ENCODE data around the gene UGT2B17.
A peak's percentile ranks its signal among the peaks of the same experiment; 100 is the strongest.
"Not testable (repeated sequence)": the region's sequence is repeated elsewhere in the genome, so short reads cannot be mapped to it uniquely, and the experiment has no call there.

The UGT2B17 gene

DNA sequence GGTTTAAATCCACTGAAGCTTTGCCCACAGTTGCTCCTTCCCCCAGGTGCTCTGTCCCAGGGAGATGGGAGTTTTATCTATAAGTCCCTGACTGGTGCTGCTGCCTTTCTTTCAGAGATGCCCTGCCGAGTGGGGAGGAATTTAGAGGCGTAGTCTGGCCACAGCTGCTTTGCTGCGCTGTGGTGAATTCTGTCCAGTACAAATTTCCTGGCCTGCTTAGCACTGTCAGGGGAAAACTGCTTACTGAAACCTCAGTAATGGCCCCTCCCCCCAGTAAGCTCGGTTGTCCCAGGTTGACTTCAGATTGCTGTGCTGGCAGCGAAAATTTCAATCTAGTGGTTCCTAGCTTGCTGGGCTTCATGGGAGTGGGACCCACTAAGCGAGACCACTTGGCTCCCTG is 40.1 kb downstream of the UGT2B17 start:
- in situ Hi-C loops (cut with HindIII; ENCODE audit: low sequenced_read_pairs) = no loop called here
- TF ChIP-seq, protein P1, sequence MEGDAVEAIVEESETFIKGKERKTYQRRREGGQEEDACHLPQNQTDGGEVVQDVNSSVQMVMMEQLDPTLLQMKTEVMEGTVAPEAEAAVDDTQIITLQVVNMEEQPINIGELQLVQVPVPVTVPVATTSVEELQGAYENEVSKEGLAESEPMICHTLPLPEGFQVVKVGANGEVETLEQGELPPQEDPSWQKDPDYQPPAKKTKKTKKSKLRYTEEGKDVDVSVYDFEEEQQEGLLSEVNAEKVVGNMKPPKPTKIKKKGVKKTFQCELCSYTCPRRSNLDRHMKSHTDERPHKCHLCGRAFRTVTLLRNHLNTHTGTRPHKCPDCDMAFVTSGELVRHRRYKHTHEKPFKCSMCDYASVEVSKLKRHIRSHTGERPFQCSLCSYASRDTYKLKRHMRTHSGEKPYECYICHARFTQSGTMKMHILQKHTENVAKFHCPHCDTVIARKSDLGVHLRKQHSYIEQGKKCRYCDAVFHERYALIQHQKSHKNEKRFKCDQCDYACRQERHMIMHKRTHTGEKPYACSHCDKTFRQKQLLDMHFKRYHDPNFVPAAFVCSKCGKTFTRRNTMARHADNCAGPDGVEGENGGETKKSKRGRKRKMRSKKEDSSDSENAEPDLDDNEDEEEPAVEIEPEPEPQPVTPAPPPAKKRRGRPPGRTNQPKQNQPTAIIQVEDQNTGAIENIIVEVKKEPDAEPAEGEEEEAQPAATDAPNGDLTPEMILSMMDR (IDR thresholded peaks at IDR 0.05; ENCODE audit: low read depth, low read length, missing control alignments) = no peak
- DNase-seq (ENCODE audit: low read depth) = no peak
- no peak overlapping the region for H3K4me3 ChIP-seq (ENCODE audit: low read depth, low read length)

DNA sequence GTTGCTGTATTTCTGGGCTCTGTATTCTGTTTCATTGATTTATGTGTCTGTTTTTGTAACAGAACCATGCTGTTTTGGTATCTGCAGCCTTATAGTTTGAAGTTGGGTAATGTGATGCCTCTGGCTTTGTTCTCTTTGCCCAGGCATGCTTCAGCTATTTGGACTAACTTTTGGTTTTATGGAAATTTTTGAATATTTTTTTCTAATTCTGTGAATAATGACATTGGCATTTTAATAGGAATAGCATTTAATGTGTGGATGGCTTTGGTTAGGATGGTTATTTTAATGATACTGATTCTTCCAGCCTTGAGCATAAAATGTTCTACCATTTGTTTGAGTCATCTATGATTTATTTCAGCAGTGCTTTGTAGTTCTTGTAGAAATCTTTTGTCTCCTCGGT is 53.9 kb downstream of the UGT2B17 start:
- in situ Hi-C loops (cut with HindIII; ENCODE audit: low sequenced_read_pairs); DNase-seq (ENCODE audit: low read depth); H3K4me3 ChIP-seq (ENCODE audit: low read depth, low read length): not testable (repeated sequence)

DNA sequence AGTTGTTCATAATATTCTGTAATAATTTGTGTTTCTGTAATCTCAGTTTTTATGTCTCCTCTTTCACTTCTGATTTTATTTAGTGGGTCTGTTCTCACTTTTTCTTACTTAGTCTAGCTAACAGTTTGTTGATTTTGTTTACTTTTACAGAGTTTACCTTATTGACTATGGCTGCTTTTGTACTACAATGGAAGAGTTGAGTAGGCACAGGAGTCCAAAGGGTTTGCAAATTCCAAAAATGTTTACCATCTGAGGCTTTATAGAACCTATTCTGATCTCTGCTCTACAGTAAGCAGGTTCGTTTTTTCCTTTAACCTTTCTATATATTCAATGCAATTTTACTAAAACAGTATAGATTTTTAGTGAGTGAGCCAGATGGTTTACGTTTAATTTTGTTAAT is 55.1 kb downstream of the UGT2B17 start:
- TF ChIP-seq, protein P1 (IDR thresholded peaks at IDR 0.05; ENCODE audit: low read depth, low read length, missing control alignments) = no peak
- in situ Hi-C loops (cut with HindIII; ENCODE audit: low sequenced_read_pairs) = no loop called here
- H3K4me3 ChIP-seq (ENCODE audit: low read depth, low read length) = no peak overlapping the region
- no peak for DNase-seq (ENCODE audit: low read depth)

DNA sequence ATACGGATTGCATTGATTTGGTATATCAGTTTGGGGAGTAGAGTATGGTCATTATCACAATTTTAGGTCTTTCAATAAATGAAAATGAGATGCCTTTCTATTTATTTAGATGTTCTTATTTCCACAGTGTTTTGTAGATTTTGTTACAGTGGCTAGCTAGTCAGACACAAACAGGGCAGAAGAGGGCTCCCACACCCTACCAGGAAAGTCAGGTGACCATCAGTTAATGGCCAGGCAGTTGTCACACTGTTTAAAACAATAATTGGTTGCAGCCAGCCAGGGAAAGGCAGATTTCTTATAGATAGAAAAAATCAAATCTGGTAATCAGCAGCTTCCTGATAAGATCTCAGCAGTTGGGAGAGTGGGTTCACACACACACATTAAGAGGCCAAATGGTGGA is 57.2 kb downstream of the UGT2B17 start:
- H3K4me3 ChIP-seq (ENCODE audit: low read depth, low read length) = no peak overlapping the region
- no peak for DNase-seq (ENCODE audit: low read depth)
- TF ChIP-seq, protein P1 (IDR thresholded peaks at IDR 0.05; ENCODE audit: low read depth, low read length, missing control alignments) = no peak
- in situ Hi-C loops (cut with HindIII; ENCODE audit: low sequenced_read_pairs) = no loop called here

DNA sequence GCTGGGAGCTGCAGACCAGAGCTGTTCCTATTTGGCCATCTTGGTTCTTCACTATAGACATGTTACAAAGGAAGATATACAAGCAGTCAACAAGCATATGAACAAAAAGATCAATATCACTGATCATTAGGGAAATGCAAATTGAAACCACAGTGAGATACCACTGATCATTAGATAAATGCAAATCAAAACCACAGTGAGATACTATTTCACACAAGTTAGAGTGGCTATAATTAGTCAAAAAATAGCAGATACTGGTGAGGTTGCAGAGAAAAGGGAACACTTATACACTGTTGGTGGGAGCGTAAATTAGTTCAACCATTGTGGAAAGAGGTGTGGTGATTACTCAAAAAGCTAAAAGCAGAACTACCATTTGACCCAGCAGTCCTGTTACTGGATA is 70.7 kb downstream of the UGT2B17 start:
- DNase-seq (ENCODE audit: low read depth); H3K4me3 ChIP-seq (ENCODE audit: low read depth, low read length); in situ Hi-C loops (cut with HindIII; ENCODE audit: low sequenced_read_pairs): not testable (repeated sequence)

DNA sequence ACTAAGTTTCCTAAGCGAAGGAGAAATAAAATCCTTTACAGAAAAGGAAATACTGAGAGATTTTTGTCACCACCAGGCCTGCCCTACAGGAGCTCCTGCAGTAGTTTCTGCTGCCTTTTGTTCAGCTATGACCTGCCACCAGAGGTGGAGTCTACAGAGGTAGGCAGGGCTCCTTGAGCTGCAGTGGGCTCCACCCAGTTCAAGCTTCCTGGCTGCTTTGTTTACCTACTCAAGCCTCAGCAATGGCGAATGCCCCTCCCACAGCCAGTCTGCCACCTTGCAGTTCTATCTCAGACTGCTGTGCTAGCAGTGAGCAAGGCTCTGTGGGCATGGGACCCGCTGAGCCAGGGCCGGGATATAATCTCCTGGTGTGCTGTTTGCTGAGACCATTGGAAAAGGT is 71.3 kb downstream of the UGT2B17 start:
- H3K4me3 ChIP-seq (ENCODE audit: low read depth, low read length); DNase-seq (ENCODE audit: low read depth); in situ Hi-C loops (cut with HindIII; ENCODE audit: low sequenced_read_pairs): not testable (repeated sequence)

DNA sequence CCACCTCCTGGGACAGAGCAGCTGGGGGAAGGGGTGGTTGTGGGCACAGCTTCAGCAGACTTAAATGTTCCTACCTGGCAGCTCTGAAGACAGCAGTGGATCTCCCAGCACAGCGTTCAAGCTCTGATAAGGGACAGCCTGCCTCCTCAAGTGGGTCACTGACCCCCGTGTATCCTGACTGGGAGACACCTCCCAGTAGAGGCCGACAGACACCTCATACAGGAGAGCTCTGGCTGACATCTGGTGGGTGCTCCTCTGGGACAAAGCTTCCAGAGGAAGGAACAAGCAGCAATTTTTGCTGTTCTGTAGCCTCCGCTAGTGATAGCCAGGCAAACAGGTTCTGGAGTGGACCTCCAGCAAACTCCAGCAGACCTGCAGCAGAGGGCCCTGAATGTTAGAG is 72.7 kb downstream of the UGT2B17 start:
- in situ Hi-C loops (cut with HindIII; ENCODE audit: low sequenced_read_pairs); DNase-seq (ENCODE audit: low read depth); H3K4me3 ChIP-seq (ENCODE audit: low read depth, low read length): not testable (repeated sequence)

DNA sequence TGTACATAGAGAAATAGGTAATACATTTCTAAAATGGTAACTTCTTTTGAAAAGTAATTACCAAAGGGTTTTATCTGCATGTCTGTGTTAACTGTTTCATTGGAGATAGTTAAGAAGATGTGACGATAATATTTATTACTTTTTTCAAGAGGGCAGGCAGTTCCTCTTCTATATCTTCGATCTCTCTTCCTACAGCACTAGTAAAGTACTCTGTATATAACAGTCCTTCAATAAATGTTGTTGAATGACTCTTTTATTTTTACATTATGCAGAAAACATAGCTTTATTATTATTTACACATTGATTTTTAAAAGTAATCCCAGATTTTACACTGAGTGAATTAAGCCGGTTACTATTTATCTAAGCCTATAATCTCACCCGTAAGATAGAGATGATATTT is 77.1 kb downstream of the UGT2B17 start:
- TF ChIP-seq, protein P1 (IDR thresholded peaks at IDR 0.05; ENCODE audit: low read depth, low read length, missing control alignments) = no peak
- in situ Hi-C loops (cut with HindIII; ENCODE audit: low sequenced_read_pairs) = no loop called here
- no peak overlapping the region for H3K4me3 ChIP-seq (ENCODE audit: low read depth, low read length)
- no peak for DNase-seq (ENCODE audit: low read depth)

DNA sequence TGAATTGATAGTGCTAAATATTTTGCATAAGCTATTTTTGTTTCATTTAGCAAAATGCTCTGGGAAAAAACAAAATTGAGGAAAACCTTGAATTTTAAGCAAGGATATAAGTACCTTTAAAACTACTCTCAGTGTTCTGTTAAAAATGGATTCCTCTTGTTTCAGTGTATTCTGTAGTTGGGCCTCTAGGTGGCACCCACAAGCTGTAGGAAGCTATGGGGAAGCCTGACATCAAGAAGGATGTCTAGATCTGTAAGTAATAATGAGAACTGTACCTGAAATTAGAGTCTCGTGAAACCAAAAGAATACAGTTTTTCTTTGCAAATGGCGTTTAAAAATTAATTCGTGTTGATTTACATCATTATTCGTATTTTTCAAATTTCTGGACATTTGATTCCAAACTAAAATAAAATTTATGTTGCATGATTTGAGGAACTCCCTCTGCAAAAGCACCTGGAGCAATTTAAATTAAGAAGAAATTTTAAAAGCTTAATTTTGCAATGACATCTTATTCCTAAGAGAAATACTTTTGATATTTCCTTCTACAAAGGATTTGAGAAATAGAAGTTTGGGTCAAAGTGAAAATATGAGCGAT is 77.6 kb downstream of the UGT2B17 start:
- TF ChIP-seq, protein P1 (IDR thresholded peaks at IDR 0.05; ENCODE audit: low read depth, low read length, missing control alignments) = peak; percentile 84

More for the DNA sequence above, 77.6 kb downstream of the UGT2B17 start:
- DNase-seq (ENCODE audit: low read depth) = peak; percentile 60
- H3K4me3 ChIP-seq (ENCODE audit: low read depth, low read length) = no peak overlapping the region
- in situ Hi-C loops (cut with HindIII; ENCODE audit: low sequenced_read_pairs) = no loop called here
